CD4-positive, alpha-beta T cell treated with Interleukin-10 for 1 hour (primary cell): ENCODE data around the gene GLTP.
"Not testable (repeated sequence)": the region's sequence is repeated elsewhere in the genome, so short reads cannot be mapped to it uniquely, and the experiment has no call there.

Experiments
- DNase-seq: peaks from one replicate; pipeline ENCODE4 v3.0.0-alpha.2; 2020

Gene GLTP

GRCh38 chr12:109876406-109876805 is 3.9 kb downstream of the GLTP start:
- DNase-seq, result no peak

DNA sequence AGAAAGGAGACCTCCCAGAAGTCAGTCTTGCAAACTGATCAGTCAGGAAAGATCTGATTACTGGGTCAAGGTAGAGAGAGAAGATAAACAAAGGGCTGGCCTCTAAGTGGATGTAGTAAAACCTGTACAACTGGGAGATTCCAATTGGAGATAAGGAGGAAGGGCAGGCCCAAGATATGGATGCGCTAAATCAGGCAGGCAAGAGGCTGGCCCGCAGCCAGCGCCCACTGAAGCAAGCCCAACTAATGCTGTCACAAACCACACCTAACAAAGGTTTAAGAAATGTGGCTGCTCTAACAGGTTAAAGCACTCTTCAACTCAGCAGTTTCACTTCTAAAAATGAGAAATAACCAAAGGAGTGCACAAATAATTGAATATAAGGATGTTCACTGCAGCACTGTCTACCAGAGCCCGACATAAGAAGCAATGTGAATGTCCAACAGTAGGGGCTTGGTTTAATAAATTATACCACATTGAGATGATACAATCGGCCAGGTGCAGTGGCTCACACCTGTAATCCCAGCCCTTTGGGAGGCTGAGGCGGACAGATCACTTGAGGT is 4.7 kb downstream of the GLTP start:
- no peak for DNase-seq

DNA sequence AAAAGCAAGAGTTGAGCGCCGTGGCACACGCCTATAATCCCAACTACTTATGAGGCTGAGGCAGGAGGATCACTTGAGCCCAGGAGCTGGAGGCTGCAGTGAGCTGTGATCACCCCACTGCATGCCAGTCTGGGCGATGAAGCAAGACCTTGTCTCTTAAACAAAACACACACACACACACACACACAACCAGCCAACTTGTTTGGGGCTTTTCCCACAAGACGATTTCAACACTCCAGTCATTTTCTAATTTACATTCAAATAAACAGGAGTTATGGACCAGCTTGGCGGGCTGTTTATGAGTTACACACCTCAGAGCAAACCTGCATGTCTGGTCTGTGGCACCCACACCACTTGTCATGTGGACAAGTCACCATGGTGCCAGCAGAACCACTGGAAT is 6.7 kb downstream of the GLTP start:
- no peak for DNase-seq

DNA sequence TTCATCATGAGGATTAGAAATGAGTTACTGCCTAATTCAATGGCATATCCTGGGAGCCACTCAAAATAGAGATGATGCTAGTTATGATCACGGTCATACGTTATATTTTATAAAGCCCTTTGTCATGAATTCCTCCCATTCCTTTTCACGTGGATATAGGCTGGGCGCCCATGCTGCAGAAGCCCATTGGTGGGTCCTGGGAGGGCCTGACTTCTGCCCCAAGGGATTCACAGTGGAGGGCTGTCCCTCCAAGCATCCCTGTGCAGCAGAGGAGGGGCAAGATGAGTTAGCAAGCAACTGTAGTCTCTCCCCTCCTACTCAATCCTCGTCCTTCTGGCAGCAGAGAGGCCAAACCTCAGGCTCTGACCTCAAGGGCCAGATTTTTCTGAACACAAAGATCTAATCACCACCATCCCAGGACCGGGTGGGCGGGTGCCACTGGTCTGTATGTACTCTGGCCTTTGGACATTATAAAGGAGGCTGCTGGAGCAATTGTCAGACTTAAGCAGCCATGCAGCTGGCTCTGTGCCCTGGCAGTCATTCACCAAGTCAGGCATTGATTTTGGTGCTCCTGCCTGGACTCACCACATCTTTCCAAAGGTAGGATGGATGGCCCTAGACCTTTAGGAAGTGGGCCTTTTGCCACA is 8.6 kb downstream of the GLTP start:
- DNase-seq, result no peak

DNA sequence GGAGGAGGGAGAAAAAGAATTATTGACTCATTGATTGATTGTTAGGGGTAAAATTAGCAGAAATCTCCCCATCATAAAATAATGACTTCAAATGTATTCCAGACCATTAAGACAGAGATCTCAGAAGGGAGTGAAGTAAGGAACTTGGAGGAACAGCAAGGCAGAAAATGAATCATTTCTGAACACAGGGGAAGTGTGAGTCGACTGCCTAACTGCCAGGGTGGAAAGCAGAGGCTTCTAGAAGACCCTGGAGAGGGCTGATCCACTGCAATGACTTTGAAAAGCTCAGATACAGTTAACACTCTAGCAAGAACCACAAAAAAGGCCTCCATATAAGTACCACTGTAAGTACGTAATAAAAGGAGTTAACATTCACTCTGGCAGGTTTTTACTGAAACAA is 9.7 kb downstream of the GLTP start:
- DNase-seq, result no peak

DNA sequence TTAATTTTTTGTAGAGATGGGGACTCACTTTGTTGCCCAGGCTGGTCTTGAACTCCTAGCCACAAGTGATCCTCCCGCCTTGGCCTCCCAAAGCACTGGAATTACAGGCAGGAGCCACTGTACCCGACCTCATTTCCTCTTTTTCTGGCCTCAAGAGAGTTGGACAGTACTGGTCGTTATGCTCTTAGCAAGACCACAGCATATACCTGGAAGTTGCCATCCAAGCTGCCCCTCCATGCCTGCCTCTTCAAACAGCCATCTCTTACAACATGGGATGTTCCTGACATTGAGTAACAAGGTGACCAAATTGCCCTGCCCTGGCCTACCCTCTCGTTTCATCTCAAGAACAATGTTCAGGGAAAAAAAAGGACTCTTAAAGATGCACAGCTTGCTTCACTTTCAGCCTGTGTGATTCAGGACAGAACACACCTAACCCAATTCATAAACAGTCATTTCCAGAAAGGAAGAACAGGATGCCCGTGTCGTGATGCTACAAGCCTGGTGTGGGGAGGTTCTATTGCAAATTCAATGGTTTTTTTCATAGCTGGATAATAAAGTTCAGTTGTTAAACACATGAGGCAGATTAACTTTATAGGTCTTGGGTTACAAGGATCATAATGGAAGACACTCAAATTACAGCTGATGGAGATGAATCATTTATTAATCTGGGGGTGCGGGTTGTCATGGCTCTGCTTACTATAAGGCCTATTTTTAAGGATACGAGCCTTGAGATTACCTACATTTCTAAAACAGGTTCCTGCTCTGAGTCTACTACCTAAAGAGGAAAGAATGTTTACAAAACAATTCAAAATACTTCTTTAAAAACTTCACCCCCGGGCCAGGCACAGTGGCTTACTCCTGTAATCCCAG is 11.9 kb downstream of the GLTP start:
- DNase-seq, result no peak

DNA sequence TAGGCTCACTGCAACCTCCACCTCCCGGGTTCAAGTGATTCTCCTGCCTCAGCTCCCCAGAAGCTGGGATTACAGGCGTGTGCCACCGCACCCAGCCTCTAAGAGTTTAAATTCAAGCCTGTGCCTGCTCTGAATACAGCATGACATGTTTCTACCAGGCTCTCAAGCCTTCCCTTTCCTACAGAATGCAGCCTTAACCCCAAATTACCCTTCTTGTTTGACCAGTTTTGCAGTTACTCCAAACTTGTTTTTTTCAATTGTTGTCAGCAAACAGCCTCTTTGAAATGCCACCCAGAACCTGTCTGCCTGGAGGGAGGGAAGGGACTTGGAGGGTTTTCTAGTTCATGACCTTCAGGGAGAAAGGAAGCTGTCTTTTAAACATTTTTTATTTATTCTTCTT is 15.4 kb downstream of the GLTP start:
- no peak for DNase-seq

- peak; percentile 30 for DNase-seq
Observed at GRCh38 chr12:109863847-109864712, 16.3 kb downstream of the GLTP start.

GRCh38 chr12:109862491-109862890 is 17.9 kb downstream of the GLTP start:
- DNase-seq, result not testable (repeated sequence)

- DNase-seq, result no peak
Observed at GRCh38 chr12:109861689-109862314, 18.5 kb downstream of the GLTP start.

GRCh38 chr12:109860977-109861376 is 19.4 kb downstream of the GLTP start:
- no peak for DNase-seq

- DNase-seq, result no peak
Observed at GRCh38 chr12:109858764-109859163, 21.6 kb downstream of the GLTP start.

DNA sequence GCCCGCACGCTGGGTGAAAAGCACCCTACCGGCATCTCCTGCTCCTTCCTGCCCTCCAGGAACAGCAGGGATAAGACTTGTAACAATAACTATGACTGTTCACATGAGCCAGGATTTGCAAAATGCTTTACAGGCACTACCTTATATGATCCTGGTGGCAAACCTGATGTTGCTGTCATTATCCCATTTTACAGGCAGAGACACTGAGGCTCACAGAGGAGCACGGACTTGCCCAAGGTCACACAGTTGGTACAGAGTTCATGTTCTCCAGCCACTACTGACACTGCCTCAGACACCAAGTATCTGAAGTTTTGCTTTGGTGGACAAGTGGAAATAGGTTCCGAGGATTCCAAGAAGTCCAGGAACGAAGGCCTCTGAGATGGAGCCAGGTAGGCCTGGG is 22.6 kb downstream of the GLTP start:
- no peak for DNase-seq

DNA sequence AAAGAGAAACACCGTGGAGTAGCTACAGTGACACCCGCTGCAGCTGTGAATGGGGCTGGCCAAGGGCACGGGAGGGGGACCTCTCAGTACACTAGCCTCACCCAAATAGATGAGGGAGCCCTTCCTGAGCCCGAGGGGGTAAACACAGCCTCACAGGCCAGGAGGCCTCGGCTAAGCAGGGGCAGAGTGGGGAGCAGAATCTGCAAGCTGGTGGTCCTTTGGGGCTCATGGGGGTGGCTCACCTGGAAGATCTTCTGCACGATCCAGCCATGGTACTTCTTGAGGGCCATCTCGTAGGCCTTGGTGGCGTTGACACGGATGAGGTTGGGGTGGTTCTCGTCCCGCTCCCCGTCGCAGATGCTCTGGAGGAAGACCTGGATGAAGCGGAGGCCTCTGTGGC is 25.0 kb downstream of the GLTP start:
- DNase-seq, result no peak

DNA sequence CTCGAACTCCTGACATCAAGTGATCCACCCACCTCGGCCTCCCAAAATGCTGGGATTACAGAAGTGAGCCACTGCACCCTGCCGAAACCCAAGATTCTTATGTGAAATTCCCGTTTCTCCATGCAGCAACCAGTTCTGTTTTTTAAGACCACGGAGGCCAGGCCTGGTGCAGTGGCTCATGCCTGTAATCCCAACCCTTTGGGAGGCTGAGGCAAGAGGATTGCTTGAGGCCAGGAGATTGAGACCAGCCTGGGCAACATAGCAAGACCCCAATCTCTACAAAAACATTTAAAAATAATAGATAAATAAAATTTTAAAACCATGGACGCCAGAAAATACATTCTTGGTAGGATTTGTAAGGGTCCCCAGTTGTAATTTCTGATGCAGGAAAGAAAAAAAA is 29.8 kb downstream of the GLTP start:
- not testable (repeated sequence) for DNase-seq

GRCh38 chr12:109847142-109847735 is 33.1 kb downstream of the GLTP start:
- DNase-seq, result no peak

GRCh38 chr12:109845824-109846205 is 34.5 kb downstream of the GLTP start:
- no peak for DNase-seq

GRCh38 chr12:109844983-109845823 is 35.1 kb downstream of the GLTP start:
- peak; percentile 89 for DNase-seq

- DNase-seq, result no peak
Observed at GRCh38 chr12:109844091-109844490, 36.2 kb downstream of the GLTP start.

GRCh38 chr12:109842021-109842420 is 38.3 kb downstream of the GLTP start:
- DNase-seq, result no peak

DNA sequence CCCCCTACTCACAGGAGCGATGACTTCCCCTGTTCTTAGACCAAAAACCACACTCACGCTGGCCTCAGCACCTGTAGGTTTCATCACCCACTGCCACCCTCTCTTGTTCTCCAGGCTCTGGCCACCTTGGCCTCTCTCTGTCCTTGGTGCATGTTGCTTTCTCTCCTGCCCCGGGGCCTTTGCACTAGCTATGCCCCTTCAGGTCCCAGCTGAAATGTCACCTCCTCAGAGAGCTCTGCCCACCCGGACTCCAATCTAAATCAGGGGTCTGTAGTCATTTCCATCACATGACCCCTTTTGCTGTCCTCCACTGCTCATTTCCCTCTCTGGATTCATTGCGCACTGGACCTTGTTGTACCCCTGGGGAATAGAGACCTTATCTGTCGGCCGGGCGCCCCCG is 39.0 kb downstream of the GLTP start:
- no peak for DNase-seq
